Tibial artery (tissue), 4 donors: ENCODE data around the gene TAF11L2.
"Not testable (repeated sequence)": the region's sequence is repeated elsewhere in the genome, so short reads cannot be mapped to it uniquely, and the experiment has no call there.

Source experiments
- DNase-seq, 2 donors: peaks; one replicate each; pipeline ENCODE4 v3.0.0-alpha.2; 2019
- H3K27ac ChIP-seq, 2 donors: fragments of 200-600 bp; sonication (generic) in 1 of 2; 1 replicate in 1 of 2; 2 replicates in 1 of 2; pipeline ENCODE4 v1.5.1; 2018 to 2019; ENCODE audit warnings: mild to moderate bottlenecking in 1 of 2
- H3K27me3 ChIP-seq, 2 donors: fragments of 200-600 bp; sonication (generic) in 1 of 2; one replicate each; pipeline versions ENCODE4 v1.5.1 to v1.6.0; 2016 to 2019
- H3K36me3 ChIP-seq, 3 donors: fragments of 200-600 bp; sonication (generic) in 2 of 3; one replicate each; pipeline ENCODE4 v1.5.1; 2016 to 2019; ENCODE audit warnings: mild to moderate bottlenecking in 2 of 3
- H3K4me1 ChIP-seq, 4 donors: fragments of 200-600 bp; sonication (generic) in 2 of 4; 1 replicate in 3 of 4; 2 replicates in 1 of 4; pipeline ENCODE4 v1.5.1; 2016 to 2019
- H3K4me3 ChIP-seq, 2 donors: fragments of 200-600 bp; sonication (generic) in 1 of 2; 1 replicate in 1 of 2; 2 replicates in 1 of 2; pipeline ENCODE4 v1.5.1; 2018 to 2019; ENCODE audit warnings: mild to moderate bottlenecking in 2 of 2
- H3K9me3 ChIP-seq, 3 donors: fragments of 200-600 bp; sonication (generic) in 1 of 3; one replicate each; pipeline ENCODE4 v1.5.1; 2016 to 2019
- CTCF ChIP-seq, 2 experiments: fragments of 200-600 bp in 1 of 2; fragments of 450-650 bp in 1 of 2; IDR thresholded peaks; one replicate each; pipeline ENCODE4 v1.5.1; 2017 to 2019; ENCODE audit warnings: antibody characterized with exemption in 2 of 2, mild to moderate bottlenecking in 1 of 2, moderate library complexity in 1 of 2
- intact Hi-C: fragments of 100-400 bp; cut with DNase I; formaldehyde crosslinking; loops from one replicate; pipeline ENCODE4 v1.15.0; 2023; ENCODE audit warnings: low total_unique reads

TAF11L2 gene

GRCh38 chr5:17497931-17498330, at the start of gene TAF11L2:
TSS of gene TAF11L2 (plus strand) at chr5:17498231.
- H3K4me1 ChIP-seq, intact Hi-C loops, H3K36me3 ChIP-seq, DNase-seq, H3K4me3 ChIP-seq, H3K9me3 ChIP-seq, H3K27ac ChIP-seq, H3K27me3 ChIP-seq: not testable (repeated sequence)

- Histone ChIP-seq H3K27me3 (no peaks in the 10 kb centered on the region), H3K4me3 (no peak overlapping the region), H3K9me3 (no peaks in the 10 kb centered on the region), H3K36me3 (no peaks in the 10 kb centered on the region), H3K27ac (no peak overlapping the region), H3K4me1 (no peaks in the 10 kb centered on the region)
- intact Hi-C loops: no loop called here
- no peak for TF ChIP-seq CTCF (IDR thresholded peaks at IDR 0.05)
- no peak for DNase-seq
Observed at GRCh38 chr5:17448877-17449276, 49.2 kb upstream of the TAF11L2 start.

GRCh38 chr5:17452936-17453335, 45.1 kb upstream of the TAF11L2 start:
- Histone ChIP-seq H3K4me1 (no peaks in the 10 kb centered on the region), H3K9me3 (no peaks in the 10 kb centered on the region), H3K27ac (no peak overlapping the region), H3K36me3 (no peaks in the 10 kb centered on the region), H3K27me3 (no peaks in the 10 kb centered on the region), H3K4me3 (no peak overlapping the region)
- TF ChIP-seq CTCF (IDR thresholded peaks at IDR 0.05): no peak
- DNase-seq: no peak
- intact Hi-C loops: no loop called here

- H3K27ac ChIP-seq: no peak overlapping the region
- H3K36me3 ChIP-seq: no peaks in the 10 kb centered on the region
- no peak overlapping the region for H3K4me3 ChIP-seq
- intact Hi-C loops: no loop called here
- H3K4me1 ChIP-seq: no peaks in the 10 kb centered on the region
- H3K27me3 ChIP-seq: no peaks in the 10 kb centered on the region
- H3K9me3 ChIP-seq: no peaks in the 10 kb centered on the region
- TF ChIP-seq CTCF (IDR thresholded peaks at IDR 0.05): no peak
- DNase-seq: no peak
Observed at GRCh38 chr5:17455942-17456341, 42.1 kb upstream of the TAF11L2 start.

- Histone ChIP-seq H3K9me3 (no peaks in the 10 kb centered on the region), H3K4me3 (no peak overlapping the region), H3K36me3 (no peaks in the 10 kb centered on the region), H3K4me1 (no peaks in the 10 kb centered on the region), H3K27ac (no peak overlapping the region), H3K27me3 (no peaks in the 10 kb centered on the region)
- intact Hi-C loops: no loop called here
- no peak for DNase-seq
- no peak for TF ChIP-seq CTCF (IDR thresholded peaks at IDR 0.05)
Observed at GRCh38 chr5:17461793-17462192, 36.2 kb upstream of the TAF11L2 start.

GRCh38 chr5:17463653-17464052, 34.4 kb upstream of the TAF11L2 start:
- TF ChIP-seq CTCF (IDR thresholded peaks at IDR 0.05): no peak
- Histone ChIP-seq H3K4me3 (no peak overlapping the region), H3K27me3 (no peaks in the 10 kb centered on the region), H3K9me3 (peaks cover 0 to 5% (median 0%) of the 10 kb centered on the region in 3 donors), H3K4me1 (no peaks in the 10 kb centered on the region), H3K36me3 (no peaks in the 10 kb centered on the region), H3K27ac (no peak overlapping the region)
- intact Hi-C loops: no loop called here
- no peak for DNase-seq
